Dermis blood vessel endothelial cell (primary cell): ENCODE measurements around the gene KIAA0232. TPM values are rescaled to one million over a fixed set of nuclear protein-coding genes. Genes with fewer than 3 reads are reported as not detected.

Experiments used
- DNase-seq: peaks from one replicate; pipeline ENCODE4 v3.0.0; 2010
- total RNA-seq: library from RNA; depleted of rRNA; stranded (reverse); fragments of >200 nt; gene quantifications from 2 replicates; pipeline ENCODE4 v1.2.3, GENCODE V29; 2014

Gene KIAA0232
- total RNA-seq, 1 donor from 2014 or later = 20.1 TPM

DNA sequence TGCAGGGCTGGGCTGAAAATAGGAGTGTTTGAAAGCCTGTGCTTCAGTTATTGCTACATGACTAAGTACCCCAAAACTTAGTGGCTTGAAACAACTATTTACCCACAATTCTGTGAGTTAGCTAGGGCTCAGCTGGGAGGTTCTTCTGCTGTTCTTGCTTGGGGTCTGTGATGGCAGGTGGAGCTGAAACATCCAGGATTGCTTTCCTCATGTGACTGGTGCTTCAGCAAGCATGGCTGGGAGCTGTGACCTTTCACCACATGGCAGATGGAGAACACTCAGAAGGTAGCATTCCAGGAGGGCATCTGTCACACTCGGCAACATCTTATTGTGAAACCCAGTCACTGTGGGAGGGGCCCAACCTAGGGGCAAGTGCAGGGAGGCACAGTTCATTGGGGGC lies 70.1 kb downstream of the KIAA0232 start:
- DNase-seq = no peak

DNA sequence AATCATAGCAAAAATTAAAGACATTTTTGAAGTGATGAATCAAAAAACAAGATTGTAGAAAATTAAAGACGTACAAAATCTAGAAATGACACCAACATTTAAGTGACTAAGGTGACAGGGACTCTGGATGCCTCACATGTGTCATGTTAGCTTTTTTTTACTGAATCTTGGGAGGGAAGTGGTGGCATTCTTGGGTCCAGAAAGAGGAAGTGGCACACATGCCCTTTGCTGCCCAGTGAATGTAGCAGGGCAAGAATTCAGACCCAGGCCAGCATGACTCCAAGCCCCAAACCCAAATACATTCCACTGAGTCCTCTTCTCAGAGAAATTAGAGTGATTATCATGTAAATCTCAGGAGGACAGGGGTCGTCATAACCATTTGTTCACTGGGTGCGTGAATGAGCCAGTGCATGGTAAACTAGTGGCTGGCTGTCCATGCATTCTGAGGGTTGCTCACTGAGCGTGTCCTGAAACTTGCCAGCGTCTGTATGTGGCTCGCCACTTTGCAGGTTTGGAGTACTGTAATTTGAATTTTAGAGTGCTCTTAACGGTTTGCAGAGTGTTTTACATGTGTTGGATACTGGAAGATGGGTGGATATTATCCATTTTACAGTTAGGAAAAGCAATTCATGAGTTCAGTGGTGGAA lies 71.7 kb downstream of the KIAA0232 start:
- no peak for DNase-seq

DNA sequence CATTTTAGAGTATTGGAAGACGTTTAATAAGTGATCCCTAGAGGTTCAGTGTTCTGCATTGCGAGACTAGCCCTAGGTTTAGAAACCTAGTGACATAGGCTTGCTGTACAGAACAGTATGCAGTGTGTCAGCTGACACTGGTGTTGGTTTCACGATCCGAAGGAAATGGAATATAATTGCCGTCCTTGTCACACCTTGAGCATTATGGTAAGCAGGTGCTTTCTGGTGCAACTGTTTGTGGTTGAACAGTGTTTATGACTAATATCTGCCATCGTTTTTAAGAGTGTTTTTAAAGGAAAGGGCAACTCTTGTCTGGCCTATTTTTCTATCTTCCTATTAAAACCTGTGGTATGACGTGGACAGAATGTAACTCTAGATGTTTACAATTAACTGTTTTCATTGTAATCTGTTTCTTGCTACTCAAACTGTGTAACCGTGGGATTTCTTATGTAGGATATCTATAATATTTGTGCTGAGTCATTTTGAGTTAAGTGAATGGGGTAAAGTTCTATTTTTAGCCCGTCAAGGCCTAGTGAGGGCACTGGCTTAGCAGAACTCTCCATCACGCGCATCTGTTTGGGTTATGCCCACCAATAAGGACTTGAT lies 73.3 kb downstream of the KIAA0232 start:
- peak; percentile 20 for DNase-seq

DNA sequence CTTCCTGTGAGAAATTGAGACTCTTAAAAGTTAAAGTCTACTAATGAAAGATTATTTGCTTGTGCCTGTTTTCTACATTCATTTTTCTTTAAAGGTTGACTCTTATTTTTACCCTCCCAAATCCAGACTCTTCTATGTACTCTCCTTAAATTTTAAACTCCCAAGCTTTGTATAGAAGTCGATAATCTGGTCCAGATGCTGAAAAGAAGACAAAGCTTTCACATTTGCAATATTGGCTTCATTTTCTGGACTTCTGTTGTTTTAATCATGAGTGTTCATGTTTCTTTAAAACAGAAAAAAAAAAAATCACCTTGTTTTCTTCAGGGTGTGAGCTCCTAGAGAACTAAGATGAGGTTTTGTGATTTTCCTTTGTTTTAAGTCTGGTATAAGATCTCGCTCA lies 73.9 kb downstream of the KIAA0232 start:
- no peak for DNase-seq

DNA sequence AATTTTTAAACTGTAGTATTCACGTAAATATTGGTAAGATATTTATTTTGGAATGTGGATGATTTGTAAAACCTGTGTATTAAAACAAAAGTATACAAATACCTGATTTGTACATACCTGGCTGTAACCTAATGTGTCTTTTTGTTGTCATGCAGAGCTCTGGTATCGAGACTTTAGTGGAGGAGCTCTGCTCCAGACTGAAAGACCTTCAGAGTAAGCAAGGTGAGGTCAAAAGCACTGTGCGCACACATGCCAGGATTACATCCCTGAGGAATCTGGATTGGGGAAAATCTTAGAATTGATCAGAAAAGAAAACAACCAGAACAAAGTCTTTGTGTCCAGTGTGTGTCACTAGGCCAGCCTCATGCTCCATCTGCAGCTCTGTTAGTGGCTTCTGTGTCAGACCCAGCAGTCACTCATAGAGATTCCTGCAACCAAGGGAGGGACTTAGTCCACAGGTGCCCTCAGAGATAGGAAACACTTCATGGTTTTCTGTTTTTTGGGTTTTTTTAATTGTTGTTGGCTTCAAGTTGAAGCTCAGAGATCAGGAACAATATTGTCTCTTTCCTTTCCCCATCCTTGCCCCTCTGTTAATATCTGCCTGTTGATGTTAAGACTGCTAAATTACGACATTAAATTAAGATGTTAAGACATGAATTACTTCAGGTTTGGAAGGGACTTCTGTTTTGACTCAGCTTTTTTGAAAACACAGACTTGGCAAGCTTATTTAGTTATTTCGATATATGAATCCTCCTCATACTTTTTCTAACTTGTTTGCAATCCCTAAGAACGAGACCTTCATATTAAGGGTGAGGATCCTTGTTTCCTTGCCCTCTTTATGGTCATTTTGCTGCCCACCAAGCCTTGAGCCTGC lies 74.7 kb downstream of the KIAA0232 start:
- DNase-seq = no peak

DNA sequence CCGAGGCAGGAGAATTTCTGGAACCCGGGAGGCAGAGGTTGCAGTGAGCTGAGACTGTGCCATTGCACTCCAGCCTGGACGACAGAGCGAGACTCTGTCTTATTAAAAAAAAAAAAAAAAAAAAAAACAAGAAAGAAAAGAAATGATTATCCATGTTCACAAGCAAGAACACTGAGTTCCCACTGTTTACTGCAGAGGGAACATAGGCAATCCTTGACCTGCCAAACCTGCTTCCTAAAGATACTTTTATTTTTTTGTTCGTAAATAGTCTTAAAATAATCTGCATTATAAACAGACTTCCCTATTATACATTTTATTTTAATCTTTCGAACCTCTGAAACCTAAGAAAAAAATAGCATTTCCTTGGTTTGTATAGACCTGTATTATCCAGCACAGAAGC lies 76.5 kb downstream of the KIAA0232 start:
- DNase-seq = no peak

DNA sequence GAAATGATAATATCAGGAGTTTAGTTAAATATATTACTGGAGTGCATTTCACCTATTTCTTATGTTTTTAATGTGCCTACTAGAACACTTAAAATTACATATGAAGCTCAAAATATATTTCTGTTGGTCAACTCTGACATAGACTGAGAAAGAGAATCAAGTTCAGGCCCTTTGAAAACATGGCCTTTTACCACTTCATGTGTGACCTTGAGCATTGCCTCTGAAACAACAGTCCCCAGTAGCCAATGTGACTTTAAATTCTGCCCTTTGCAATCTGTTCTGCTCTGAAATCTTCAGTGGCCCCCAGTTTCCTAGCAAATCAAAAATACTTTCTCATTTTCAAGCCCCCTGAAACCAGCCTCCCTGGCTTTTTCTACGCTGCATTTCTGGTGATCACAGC lies 77.0 kb downstream of the KIAA0232 start:
- no peak for DNase-seq

DNA sequence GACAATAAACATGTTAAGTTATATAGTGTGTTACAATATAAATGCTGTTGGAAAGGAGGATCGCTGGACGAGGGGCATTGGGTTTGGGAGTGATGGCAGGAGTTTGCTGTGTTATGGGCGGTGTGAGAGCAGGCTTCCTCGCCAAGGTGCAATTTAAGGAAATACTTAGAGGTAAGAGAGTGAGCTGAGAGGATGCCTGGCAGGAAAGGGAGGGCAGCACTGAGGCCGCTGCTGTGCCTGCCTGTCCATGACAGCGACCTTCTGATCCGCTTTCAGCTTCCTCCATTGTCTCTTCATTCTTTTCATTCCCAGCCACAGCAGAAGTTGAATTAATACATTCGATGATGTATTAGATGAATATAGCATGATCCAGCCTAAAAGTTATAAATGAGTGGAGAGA lies 85.9 kb downstream of the KIAA0232 start:
- no peak for DNase-seq

DNA sequence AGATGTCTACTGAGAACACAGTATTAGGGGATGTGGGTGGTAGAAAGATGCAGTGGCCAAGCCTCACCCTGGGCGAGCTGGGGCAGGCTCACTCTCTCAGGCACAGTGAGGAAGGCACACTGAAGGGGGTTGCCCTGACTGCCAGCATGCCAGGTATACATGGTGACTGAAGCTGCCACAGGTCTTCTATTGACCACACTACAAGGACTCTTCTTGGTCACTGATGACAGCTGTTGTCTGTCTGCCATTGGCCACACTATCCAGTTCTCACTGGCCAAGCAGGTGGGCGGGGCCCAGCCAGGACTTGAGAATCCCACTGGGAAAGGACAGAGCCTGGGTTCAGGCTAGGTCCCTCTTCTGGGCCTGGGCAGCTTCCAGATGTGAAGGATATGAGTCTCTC lies 87.4 kb downstream of the KIAA0232 start:
- DNase-seq = no peak

DNA sequence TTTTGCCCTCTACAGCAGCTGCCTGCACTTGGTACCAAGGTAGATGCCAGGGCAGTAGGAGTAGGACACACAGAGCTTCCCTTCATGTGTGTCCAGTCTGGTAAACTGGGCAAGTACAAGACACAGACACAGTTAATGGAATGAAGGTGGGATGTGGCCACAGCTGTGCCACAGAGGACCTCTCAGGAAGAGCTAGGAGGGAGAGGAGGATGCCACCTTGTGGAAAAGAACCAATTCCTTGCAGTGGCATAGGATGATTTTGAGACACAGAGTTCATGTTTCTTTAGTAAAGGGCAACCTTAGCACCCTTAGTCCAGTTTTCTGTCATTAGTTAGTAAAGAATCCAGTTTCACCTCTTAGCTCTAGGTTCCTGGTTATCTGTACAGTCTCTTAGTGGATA lies 90.8 kb downstream of the KIAA0232 start:
- DNase-seq = peak; percentile 33

DNA sequence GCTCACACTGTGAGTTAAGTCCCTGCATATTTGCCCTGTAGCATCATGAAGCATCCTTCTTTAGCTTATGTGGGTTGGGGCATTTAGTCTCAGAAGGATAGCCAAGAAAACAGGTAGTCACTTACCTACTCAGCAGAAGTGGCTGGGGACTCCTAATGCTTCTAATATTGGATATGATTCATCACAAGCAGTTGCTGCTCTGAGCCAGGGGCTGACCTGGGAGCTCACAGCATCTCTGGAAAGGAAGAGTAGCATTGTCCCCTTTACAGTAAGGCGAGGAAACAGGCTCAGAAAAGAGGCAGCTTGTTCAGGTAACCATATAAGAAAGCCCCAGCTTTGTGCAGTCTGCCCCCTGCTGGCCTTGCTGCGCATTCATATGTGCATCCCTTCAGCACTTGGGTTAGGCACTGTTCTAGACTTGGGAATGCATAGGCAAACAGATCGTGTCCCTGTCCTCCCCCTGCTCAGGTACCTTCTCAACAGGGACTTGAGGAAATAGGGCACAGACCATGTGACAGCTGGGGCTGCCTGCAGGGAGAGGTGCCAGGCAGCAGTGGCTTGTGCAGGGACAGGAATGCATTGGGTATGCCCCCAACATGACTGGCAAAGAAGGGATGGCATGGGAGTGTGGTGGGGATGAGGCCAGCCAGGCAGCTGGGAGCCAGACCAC lies 91.4 kb downstream of the KIAA0232 start:
- peak; percentile 81 for DNase-seq

DNA sequence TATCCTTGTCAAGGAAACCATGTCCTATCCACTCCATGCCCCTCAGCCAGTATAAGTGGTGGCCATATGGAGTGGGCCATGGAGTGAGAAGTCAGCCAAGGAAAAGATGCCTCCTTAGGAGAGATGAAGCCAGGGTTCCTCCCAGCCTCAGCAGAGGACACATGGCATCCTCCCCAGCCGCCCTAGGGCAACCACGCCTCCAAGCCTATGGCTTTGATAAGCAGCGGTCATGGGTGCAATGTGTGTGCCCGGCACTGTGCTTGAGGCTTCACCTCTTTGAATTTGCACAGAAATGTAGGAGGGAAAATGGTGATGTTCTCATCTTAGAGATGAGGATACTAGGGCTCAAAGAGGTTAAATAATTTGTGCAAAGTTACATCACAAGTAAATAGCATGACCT lies 92.5 kb downstream of the KIAA0232 start:
- DNase-seq = no peak

DNA sequence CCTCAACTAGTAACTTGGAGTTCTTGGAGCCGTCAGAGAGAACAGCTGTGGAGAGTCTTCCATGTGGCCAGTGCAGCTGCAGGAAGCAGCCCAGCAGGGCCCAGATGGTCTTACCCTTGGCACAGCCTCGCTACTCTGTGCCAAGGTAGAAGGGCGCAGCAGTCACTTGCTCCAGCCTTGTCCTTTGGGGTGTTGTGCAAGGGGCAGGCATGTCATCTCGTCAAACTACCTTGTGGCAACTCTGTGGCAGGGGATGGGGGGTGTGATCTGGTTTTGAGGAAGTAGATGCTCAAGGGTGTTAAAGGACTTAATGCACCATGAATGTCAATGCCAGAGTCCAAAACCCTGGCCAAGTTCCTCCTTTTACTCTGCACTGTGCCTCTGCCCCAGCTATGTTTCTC lies 92.9 kb downstream of the KIAA0232 start:
- no peak for DNase-seq

DNA sequence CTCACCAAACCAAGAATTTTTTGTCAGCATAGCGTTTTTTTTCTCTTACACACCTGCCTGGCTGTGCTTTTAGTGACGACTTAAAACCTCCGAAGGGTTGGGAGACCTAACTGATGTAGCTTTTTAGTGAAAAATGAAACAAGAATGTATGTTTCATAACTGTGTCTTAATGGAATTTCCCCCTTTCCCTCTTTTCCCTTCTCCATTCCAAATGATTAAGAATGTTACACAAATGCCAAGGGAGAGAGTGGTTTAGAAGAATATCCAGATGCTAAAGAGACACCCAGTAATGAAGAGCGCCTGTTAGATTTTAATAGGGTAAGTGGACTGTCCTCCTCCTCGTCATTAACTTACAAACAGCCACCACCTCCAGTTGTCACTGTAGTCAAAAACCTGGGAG lies 93.9 kb downstream of the KIAA0232 start:
- DNase-seq = no peak

DNA sequence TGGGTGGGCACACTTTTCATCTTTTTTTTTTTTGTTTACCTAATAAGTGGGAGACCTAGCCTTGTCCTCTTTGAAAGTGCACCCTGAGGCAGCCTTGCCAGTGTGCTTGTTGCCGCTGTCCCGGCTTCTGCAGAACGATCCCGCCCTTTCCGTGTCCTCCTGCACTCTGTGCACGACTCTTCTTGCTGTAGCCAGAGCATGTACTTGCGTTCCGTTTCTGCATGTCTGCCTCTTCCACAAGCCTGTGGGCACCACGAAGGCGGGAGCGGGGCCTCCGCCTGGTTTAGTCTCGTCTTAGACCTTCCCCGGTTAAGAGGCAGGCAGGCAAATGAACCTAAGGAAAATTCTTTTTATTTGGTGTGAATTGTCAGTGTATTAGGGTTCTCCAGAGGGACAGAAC lies 94.5 kb downstream of the KIAA0232 start:
- no peak for DNase-seq

DNA sequence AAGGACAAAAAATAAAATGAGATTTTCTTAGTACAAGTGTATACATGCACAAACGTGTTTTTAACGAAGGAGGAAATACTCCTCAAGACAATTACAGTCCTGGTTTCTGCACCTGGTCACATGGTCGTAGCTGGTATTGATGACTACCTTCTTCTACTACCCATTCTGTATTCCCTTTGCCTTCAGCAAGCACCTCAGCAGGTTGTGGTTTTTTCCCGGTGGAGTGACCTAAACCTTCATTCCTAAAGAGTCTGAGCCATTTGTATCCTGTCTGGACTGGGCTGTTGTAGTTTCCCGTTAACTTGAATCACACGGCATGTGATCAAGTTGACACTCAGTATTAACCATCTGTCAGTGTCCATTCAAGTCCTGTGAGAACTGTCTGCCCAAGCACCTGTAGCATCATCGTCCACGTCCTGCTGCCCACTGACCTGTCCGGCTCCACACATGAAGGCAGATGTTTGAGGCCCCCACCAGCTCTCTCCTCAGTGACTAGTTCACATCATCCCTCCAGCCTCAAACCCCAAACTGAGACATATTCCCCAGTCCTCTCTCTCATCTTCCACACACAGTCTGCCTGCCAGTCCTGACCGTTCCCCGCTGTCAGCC lies 96.0 kb downstream of the KIAA0232 start:
- DNase-seq = no peak

DNA sequence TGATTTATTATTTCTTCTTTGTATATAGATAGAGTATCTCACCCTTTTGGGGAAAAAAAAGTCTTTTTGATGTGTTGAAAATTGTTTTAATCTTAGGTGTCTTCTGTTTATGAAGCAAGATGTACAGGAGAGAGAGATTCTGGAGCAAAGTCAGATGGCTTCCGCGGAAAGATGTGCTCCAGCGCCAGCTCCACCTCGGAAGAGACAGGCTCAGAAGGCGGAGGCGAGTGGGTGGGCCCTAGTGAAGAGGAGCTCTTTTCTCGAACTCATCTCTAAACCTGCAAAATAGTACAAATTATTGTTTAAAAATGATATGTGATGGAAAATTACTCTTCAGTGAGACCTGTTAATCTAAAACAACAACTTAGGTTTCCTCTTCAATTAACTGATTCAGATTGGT lies 98.2 kb downstream of the KIAA0232 start:
- DNase-seq = no peak

DNA sequence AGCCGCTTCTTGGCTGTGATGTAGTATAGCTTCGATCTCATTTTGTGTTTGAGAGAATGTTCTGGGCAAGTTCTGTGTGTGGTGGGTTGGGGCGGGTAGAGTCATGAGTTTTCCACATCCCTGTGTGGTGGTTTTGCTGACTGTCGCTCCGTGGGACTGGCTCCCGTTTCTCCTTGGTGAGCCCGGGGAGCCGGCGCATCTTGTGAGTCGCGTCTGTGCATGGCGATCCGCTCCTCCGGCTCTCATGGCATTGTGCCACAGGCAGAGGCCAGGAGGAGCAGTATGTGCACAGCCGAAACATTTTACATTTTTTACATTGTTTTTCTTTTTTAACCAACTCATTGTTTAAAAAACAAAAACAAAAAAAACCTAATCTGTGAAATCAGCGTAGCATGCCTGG lies 99.4 kb downstream of the KIAA0232 start:
- DNase-seq = no peak

DNA sequence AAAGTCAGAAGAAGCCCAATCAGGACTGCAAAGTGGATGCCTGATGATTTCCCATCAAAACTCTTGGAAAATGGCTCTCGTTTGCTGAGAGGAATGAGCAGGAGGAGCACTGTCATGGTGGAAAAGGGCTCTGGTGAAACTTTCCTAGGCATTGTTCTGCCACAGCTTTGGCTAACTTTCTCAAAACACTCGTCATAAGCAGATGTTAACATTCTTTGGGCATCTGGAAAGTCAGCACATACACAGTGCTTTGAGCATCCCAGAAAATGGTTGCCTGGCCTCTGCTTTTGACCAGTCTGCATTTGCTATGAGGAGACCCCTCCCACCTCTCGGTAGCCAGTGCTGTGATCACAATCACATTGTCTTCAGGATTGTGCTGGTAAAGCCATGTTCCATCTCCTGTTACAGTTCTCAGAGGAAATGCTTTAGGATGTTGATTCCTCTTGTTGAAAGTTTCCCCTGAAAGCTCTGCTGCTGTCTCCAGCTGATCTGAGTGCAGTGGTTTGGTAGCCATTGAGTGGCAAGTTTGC lies 101.9 kb downstream of the KIAA0232 start:
- DNase-seq = peak; percentile 25

DNA sequence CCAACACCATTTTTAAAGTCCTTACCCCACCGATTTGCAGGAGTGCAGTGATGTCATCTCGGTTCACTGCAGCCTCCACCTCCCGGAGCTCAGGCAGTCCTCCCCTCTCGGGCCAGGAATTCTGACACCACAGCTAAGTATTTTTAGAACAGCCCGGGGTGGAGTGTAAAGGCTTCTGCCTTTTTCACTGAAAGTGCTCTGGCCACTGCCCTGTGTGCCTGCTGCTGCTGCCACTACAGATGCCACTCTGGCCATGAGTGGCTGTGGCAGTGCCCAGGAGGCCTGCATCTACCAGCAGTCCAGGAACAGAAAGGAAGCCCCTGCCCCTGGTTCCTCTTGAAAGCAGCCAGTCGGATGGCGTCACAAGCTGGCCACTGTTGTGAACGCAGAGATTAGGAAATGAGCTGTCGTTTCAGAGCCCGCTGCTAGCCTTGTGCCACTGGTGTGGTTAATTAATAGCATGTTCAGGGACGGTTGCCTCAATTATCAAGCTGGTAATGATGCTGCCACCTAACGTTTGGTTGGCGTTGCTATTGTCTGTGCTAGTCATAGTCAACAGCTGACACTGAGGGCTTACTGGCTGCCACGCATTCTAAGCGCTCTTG lies 103.5 kb downstream of the KIAA0232 start:
- DNase-seq = peak; percentile 58

DNA sequence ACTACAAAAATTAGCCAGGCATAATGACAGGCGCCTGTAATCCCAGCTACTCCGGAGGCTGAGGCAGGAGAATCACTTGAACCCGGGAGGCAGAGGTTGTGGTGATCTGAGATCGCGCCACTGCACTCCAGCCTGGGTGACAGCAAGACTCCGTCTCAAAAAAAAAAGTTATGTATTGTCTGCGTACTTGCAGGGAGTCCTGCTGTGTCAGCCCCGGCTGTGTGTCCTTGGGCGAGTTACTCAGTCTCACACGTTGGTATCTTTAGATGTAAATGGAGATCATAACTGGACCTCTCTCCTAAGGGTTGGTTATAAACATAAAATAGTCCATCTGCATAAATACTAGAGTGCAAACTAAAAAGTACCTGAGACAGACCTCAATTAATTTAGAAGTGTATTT lies 104.4 kb downstream of the KIAA0232 start:
- no peak for DNase-seq
